ENCODE data around the gene TMEM171.

- no peak for TF ChIP-seq MAX (IDR thresholded peaks at IDR 0.05)
- TF ChIP-seq JUND (IDR thresholded peaks at IDR 0.05): no peak
- no peak for TF ChIP-seq CTCF (IDR thresholded peaks at IDR 0.05; ENCODE audit: low read depth, low read length, missing input control)
- TF ChIP-seq YY1 (IDR thresholded peaks at IDR 0.05): no peak
- TF ChIP-seq HNF4A (conservative IDR thresholded peaks at IDR 0.05): no peak
- no peak for TF ChIP-seq TAF1 (conservative IDR thresholded peaks at IDR 0.05)
- TF ChIP-seq, protein P1, sequence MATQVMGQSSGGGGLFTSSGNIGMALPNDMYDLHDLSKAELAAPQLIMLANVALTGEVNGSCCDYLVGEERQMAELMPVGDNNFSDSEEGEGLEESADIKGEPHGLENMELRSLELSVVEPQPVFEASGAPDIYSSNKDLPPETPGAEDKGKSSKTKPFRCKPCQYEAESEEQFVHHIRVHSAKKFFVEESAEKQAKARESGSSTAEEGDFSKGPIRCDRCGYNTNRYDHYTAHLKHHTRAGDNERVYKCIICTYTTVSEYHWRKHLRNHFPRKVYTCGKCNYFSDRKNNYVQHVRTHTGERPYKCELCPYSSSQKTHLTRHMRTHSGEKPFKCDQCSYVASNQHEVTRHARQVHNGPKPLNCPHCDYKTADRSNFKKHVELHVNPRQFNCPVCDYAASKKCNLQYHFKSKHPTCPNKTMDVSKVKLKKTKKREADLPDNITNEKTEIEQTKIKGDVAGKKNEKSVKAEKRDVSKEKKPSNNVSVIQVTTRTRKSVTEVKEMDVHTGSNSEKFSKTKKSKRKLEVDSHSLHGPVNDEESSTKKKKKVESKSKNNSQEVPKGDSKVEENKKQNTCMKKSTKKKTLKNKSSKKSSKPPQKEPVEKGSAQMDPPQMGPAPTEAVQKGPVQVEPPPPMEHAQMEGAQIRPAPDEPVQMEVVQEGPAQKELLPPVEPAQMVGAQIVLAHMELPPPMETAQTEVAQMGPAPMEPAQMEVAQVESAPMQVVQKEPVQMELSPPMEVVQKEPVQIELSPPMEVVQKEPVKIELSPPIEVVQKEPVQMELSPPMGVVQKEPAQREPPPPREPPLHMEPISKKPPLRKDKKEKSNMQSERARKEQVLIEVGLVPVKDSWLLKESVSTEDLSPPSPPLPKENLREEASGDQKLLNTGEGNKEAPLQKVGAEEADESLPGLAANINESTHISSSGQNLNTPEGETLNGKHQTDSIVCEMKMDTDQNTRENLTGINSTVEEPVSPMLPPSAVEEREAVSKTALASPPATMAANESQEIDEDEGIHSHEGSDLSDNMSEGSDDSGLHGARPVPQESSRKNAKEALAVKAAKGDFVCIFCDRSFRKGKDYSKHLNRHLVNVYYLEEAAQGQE (IDR thresholded peaks at IDR 0.05): no peak
- TF ChIP-seq, protein P2, sequence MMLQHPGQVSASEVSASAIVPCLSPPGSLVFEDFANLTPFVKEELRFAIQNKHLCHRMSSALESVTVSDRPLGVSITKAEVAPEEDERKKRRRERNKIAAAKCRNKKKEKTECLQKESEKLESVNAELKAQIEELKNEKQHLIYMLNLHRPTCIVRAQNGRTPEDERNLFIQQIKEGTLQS (IDR thresholded peaks at IDR 0.05): no peak
- no peak for TF ChIP-seq NR2F2 (IDR thresholded peaks at IDR 0.05)
- TF ChIP-seq GABPA (IDR thresholded peaks at IDR 0.05 in 1 of 2, conservative IDR thresholded peaks at IDR 0.05 in 1 of 2): no peak
- no peak for TF ChIP-seq FOXA2 (IDR thresholded peaks at IDR 0.05)
Observed at GRCh38 chr5:73151766-73152410, 31.5 kb downstream of the TMEM171 start.

Data from liver (tissue), 3 donors.